Peyer's patch (tissue), 4 donors: Measurements from ENCODE around the gene CAPN1.

Source experiments
- CTCF ChIP-seq, 6 experiments: fragments of 450-650 bp in 4 of 6; fragments of 200-600 bp in 2 of 6; sonication (generic) in 1 of 6; IDR thresholded peaks; one replicate each; pipeline ENCODE4 v1.5.1; 2017 to 2019; ENCODE audit warnings: antibody characterized with exemption in 6 of 6, mild to moderate bottlenecking in 3 of 6, moderate library complexity in 1 of 6
- POLR2A ChIP-seq, 2 donors: fragments of 450-650 bp; IDR thresholded peaks; one replicate each; pipeline ENCODE4 v1.5.1; 2017; ENCODE audit warnings: antibody characterized with exemption in 2 of 2, mild to moderate bottlenecking in 2 of 2, moderate library complexity in 2 of 2

- no peak for TF ChIP-seq CTCF (IDR thresholded peaks at IDR 0.05)
- no peak for TF ChIP-seq POLR2A (IDR thresholded peaks at IDR 0.05)
Measured at GRCh38 chr11:65207918-65208784, 26.4 kb downstream of the CAPN1 start.
